H9 (cell line): Measurements from ENCODE around the gene CFAP45. TPM values are rescaled to one million over a fixed set of nuclear protein-coding genes. Genes with fewer than 3 reads are reported as not detected.
A peak's percentile ranks its signal among the peaks of the same experiment; 100 is the strongest.

ENCODE experiments used
- DNase-seq: peaks from one replicate; pipeline ENCODE4 v3.0.0-alpha.2; 2017
- H2AFZ ChIP-seq: one replicate; pipeline ENCODE4 v1.6.1; 2013; ENCODE audit warnings: mild to moderate bottlenecking, low read length, control low read depth, moderate library complexity
- H2AK5ac ChIP-seq: 2 replicates; pipeline ENCODE4 v1.6.1; 2013; ENCODE audit warnings: low read length, control low read depth, mixed read lengths; ENCODE audit not compliant: insufficient read length
- H2BK120ac ChIP-seq: one replicate; pipeline ENCODE4 v1.6.1; 2013; ENCODE audit warnings: low read depth, mild to moderate bottlenecking, low read length, control low read depth, inconsistent platforms; ENCODE audit not compliant: poor library complexity, severe bottlenecking
- H2BK12ac ChIP-seq: 2 replicates; pipeline ENCODE4 v1.6.1; 2013; ENCODE audit warnings: low read length, control low read depth, mixed read lengths, low read depth; ENCODE audit not compliant: insufficient read length
- H2BK15ac ChIP-seq: 2 replicates; pipeline ENCODE4 v1.6.1; 2013; ENCODE audit warnings: low read depth, low read length, control low read depth
- H2BK20ac ChIP-seq: one replicate; pipeline ENCODE4 v1.6.1; 2013; ENCODE audit warnings: low read depth, mild to moderate bottlenecking, low read length, control low read depth, inconsistent platforms; ENCODE audit not compliant: poor library complexity, severe bottlenecking
- H2BK5ac ChIP-seq: 2 replicates; pipeline ENCODE4 v1.6.1; 2013; ENCODE audit warnings: low read length, control low read depth, mixed read lengths; ENCODE audit not compliant: insufficient read length
- H3K14ac ChIP-seq: 2 replicates; pipeline ENCODE4 v1.6.1; 2013; ENCODE audit warnings: low read length, control low read depth; ENCODE audit not compliant: insufficient read depth
- H3K18ac ChIP-seq: 2 replicates; pipeline ENCODE4 v1.6.1; 2013; ENCODE audit warnings: low read depth, mild to moderate bottlenecking, mixed read lengths, low read length, control low read depth; ENCODE audit not compliant: insufficient read length
- H3K23ac ChIP-seq: 2 replicates; pipeline ENCODE4 v1.6.1; 2013; ENCODE audit warnings: low read length, control low read depth, mixed read lengths, low read depth; ENCODE audit not compliant: insufficient read length
- H3K23me2 ChIP-seq: 2 replicates; pipeline ENCODE4 v1.6.1; 2013; ENCODE audit warnings: low read depth, mild to moderate bottlenecking, mixed read lengths, low read length, control low read depth; ENCODE audit not compliant: insufficient read length, poor library complexity, severe bottlenecking
- H3K27ac ChIP-seq: 2 replicates; pipeline ENCODE4 v1.5.1; 2013; ENCODE audit warnings: low read length, control low read depth, mixed read lengths, low read depth; ENCODE audit not compliant: insufficient read length
- H3K27me3 ChIP-seq: 2 replicates; pipeline ENCODE4 v1.6.1; 2013; ENCODE audit warnings: low read length, control low read depth, inconsistent platforms; ENCODE audit not compliant: insufficient read depth
- H3K4ac ChIP-seq: 2 replicates; pipeline ENCODE4 v1.6.1; 2013; ENCODE audit warnings: low read depth, mild to moderate bottlenecking, control low read depth, inconsistent platforms, low read length, moderate library complexity
- H3K4me1 ChIP-seq: 2 replicates; pipeline ENCODE4 v1.6.1; 2013; ENCODE audit warnings: low read length, control low read depth, inconsistent platforms; ENCODE audit not compliant: insufficient read depth
- H3K4me2 ChIP-seq: 2 replicates; pipeline ENCODE4 v1.6.1; 2013; ENCODE audit warnings: low read length, control low read depth, mixed read lengths; ENCODE audit not compliant: insufficient read length, insufficient read depth
- H3K56ac ChIP-seq: 2 replicates; pipeline ENCODE4 v1.6.1; 2013; ENCODE audit warnings: low read depth, mild to moderate bottlenecking, mixed read lengths, low read length, control low read depth; ENCODE audit not compliant: insufficient read length
- H3K79me1 ChIP-seq: 2 replicates; pipeline ENCODE4 v1.6.1; 2013; ENCODE audit warnings: low read depth, mild to moderate bottlenecking, moderate library complexity, low read length, control low read depth, inconsistent platforms; ENCODE audit not compliant: insufficient read depth, poor library complexity, severe bottlenecking
- H3K79me2 ChIP-seq: 2 replicates; pipeline ENCODE4 v1.6.1; 2013; ENCODE audit warnings: low read length, control low read depth, inconsistent platforms; ENCODE audit not compliant: insufficient read depth
- H3K9ac ChIP-seq: 2 replicates; pipeline ENCODE4 v1.6.1; 2013; ENCODE audit warnings: low read length, control low read depth, mixed read lengths; ENCODE audit not compliant: insufficient read length; ENCODE audit errors: extremely low read depth
- H3K9me3 ChIP-seq: one replicate; pipeline ENCODE4 v1.6.1; 2013; ENCODE audit warnings: low read depth, low read length, inconsistent platforms; ENCODE audit not compliant: control insufficient read depth
- H3T11ph ChIP-seq: one replicate; pipeline ENCODE4 v1.6.1; 2013; ENCODE audit warnings: mild to moderate bottlenecking, low read length, control low read depth, inconsistent platforms
- H4K20me1 ChIP-seq: one replicate; pipeline ENCODE4 v1.6.1; 2013; ENCODE audit not compliant: control insufficient read depth, insufficient read length, insufficient read depth
- H4K5ac ChIP-seq: 2 replicates; pipeline ENCODE4 v1.6.1; 2013; ENCODE audit warnings: low read depth, mild to moderate bottlenecking, mixed read lengths, low read length, control low read depth; ENCODE audit not compliant: insufficient read length
- H4K8ac ChIP-seq: replicated peaks from 2 replicates; pipeline ENCODE4 v1.6.1; 2013; ENCODE audit warnings: low read length, control low read depth, mixed read lengths, low read depth; ENCODE audit not compliant: insufficient read length
- H4K91ac ChIP-seq: 2 replicates; pipeline ENCODE4 v1.6.1; 2013; ENCODE audit warnings: low read depth, mild to moderate bottlenecking, moderate library complexity, mixed read lengths, low read length, control low read depth; ENCODE audit not compliant: insufficient read length
- H3K27ac Mint-ChIP-seq, 3 experiments: 2 replicates in 2 of 3; 3 replicates in 1 of 3; pipeline ENCODE4 v1.8.0; 2020 to 2021; ENCODE audit warnings: mixed read lengths in 3 of 3, mild to moderate bottlenecking in 1 of 3, moderate library complexity in 1 of 3
- H3K27me3 Mint-ChIP-seq: 2 replicates; pipeline ENCODE4 v1.8.0; 2021; ENCODE audit warnings: low read depth, mild to moderate bottlenecking, moderate library complexity, mixed read lengths
- H3K36me3 Mint-ChIP-seq, 3 experiments: 2 replicates in 2 of 3; 3 replicates in 1 of 3; pipeline ENCODE4 v1.8.0; 2020 to 2021; ENCODE audit warnings: low read depth in 3 of 3, mixed read lengths in 3 of 3; ENCODE audit not compliant: insufficient read depth in 1 of 3
- H3K4me1 Mint-ChIP-seq, 2 experiments: 2 replicates each; pipeline ENCODE4 v1.8.0; 2020; ENCODE audit warnings: mixed read lengths in 2 of 2
- H3K4me3 Mint-ChIP-seq, 2 experiments: 2 replicates in 1 of 2; 3 replicates in 1 of 2; pipeline ENCODE4 v1.8.0; 2020 to 2021; ENCODE audit warnings: mild to moderate bottlenecking in 2 of 2, mixed read lengths in 2 of 2, moderate library complexity in 1 of 2
- H3K9me3 Mint-ChIP-seq, 2 experiments: 2 replicates in 1 of 2; 3 replicates in 1 of 2; pipeline ENCODE4 v1.8.0; 2020; ENCODE audit warnings: mild to moderate bottlenecking in 2 of 2, mixed read lengths in 2 of 2, moderate library complexity in 1 of 2
- CTCF ChIP-seq: fragments of 200-600 bp; sonication (generic); conservative IDR thresholded peaks from 3 replicates; pipeline ENCODE4 v1.8.0; 2021; ENCODE audit warnings: antibody characterized with exemption, mild to moderate bottlenecking
- WGBS: extraction: QIAGEN DNeasy Blood & Tissue Kit; methylation state at CpG from one replicate; pipeline ENCODE4 v1.1.7; 2013; ENCODE audit warnings: missing lambda C conversion rate, low lambda C conversion rate, mixed read lengths; ENCODE audit not compliant: insufficient read length; ENCODE audit errors: extremely low coverage; 5-methylcytosine and 5-hydroxymethylcytosine counted together
- total RNA-seq: library from RNA; stranded (reverse); gene quantifications from 2 replicates; pipeline ENCODE4 v1.2.1, GENCODE V29; 2021

CFAP45 gene
- total RNA-seq, 1 experiment from 2014 or later = 0.85 TPM

DNA sequence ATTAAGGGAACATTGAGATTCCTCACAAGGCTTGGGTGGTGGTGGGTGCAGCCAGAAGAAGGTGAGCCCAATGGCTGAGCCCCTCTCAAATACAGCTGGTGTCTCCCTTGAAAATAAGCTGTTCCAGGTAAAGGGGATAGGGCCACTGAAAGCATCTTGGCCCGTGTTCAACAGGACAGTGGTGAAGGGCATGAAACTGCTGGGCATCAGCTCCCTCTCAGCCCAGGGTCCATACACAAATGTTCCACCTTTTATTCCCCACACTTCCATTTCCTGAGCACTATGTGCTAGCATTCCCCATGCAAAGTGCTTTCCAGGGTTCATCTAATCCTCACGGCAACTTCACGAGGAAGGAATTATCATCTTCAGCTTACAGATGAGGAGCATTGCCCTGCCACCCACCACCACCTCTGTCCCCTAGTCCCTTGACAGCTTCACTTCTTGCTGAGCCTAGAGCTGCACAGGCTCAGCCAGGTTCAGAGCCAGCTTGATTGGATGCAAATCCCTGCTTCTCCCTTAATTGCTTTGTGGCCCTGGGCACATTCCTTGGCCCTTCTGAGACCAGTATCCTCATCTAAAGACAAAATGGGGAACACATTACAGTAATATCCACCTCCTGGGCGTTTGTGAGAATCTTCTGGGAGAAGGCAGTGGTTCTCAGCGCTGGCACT, 15.7 kb upstream of the CFAP45 start:
- Histone ChIP-seq H4K91ac (peak overlapping the region; percentile 57), H3K79me1 (no peaks in the 10 kb centered on the region), H4K5ac (no peak overlapping the region), H2AFZ (no peak overlapping the region), H2BK12ac (peak overlapping the region; percentile 2), H3K27me3 (no peaks in the 10 kb centered on the region), H3K18ac (peak overlapping the region; percentile 18), H3K23ac (no peak overlapping the region), H2BK15ac (no peak overlapping the region), H4K8ac (no peak overlapping the region), H2BK5ac (no peak overlapping the region), H3K4ac (no peak overlapping the region; the same call in 1 of the 2 replicates), H3K14ac (no peak overlapping the region; the same call in none of the 2 replicates), H2AK5ac (no peak overlapping the region), H3K56ac (no peak overlapping the region), H3T11ph (peak overlapping the region; percentile 56), H3K4me1 (peaks cover 24% of the 10 kb centered on the region; the same call in 1 of the 2 replicates), H3K23me2 (no peaks in the 10 kb centered on the region), H3K79me2 (no peaks in the 10 kb centered on the region), H3K9me3 (no peaks in the 10 kb centered on the region), H3K4me2 (no peak overlapping the region), H2BK120ac (no peak overlapping the region), H3K9ac (no peak overlapping the region), H2BK20ac (no peak overlapping the region), H3K27ac (peak overlapping the region; percentile 35), H4K20me1 (no peaks in the 10 kb centered on the region)
- Mint-ChIP-seq H3K4me3 (no peak overlapping the region), H3K27me3 (no peaks in the 10 kb centered on the region), H3K36me3 (peaks cover 0 to 34% (median 20%) of the 10 kb centered on the region in 3 experiments; a peak in 5 of 7 replicates), H3K9me3 (no peaks in the 10 kb centered on the region; a peak in 1 of 5 replicates), H3K27ac (peak overlapping the region in 2 of 3 experiments; percentile 90 to 98; a peak in 4 of 7 replicates), H3K4me1 (peaks cover 57 to 59% of the 10 kb centered on the region in 2 experiments)
- no peak for DNase-seq
- WGBS = no CpG with 5 or more reads among the region's 5 CpGs
- no peak for TF ChIP-seq CTCF
